ENCODE measurements around the gene INTS11.

- TF ChIP-seq, protein P1, sequence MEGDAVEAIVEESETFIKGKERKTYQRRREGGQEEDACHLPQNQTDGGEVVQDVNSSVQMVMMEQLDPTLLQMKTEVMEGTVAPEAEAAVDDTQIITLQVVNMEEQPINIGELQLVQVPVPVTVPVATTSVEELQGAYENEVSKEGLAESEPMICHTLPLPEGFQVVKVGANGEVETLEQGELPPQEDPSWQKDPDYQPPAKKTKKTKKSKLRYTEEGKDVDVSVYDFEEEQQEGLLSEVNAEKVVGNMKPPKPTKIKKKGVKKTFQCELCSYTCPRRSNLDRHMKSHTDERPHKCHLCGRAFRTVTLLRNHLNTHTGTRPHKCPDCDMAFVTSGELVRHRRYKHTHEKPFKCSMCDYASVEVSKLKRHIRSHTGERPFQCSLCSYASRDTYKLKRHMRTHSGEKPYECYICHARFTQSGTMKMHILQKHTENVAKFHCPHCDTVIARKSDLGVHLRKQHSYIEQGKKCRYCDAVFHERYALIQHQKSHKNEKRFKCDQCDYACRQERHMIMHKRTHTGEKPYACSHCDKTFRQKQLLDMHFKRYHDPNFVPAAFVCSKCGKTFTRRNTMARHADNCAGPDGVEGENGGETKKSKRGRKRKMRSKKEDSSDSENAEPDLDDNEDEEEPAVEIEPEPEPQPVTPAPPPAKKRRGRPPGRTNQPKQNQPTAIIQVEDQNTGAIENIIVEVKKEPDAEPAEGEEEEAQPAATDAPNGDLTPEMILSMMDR (conservative IDR thresholded peaks at IDR 0.05; ENCODE audit: low read depth in 2 of 2) = no peak
- TF ChIP-seq EZH2 (IDR thresholded peaks at IDR 0.05; ENCODE audit: low read depth, unreplicated experiment) (no peak), POLR2AphosphoS5 (IDR thresholded peaks at IDR 0.05; ENCODE audit: low read depth) (peak; percentile 52)
Measured at GRCh38 chr1:1307923-1308755, 16.3 kb downstream of the INTS11 start, which contains the start of the genes ACAP3 and PUSL1.

Data from GM23338 (cell line).